ENCODE results near the gene MYL5. TPM values are rescaled to one million over a fixed set of nuclear protein-coding genes. Genes with fewer than 3 reads are reported as not detected.
"Not testable (repeated sequence)": the region's sequence is repeated elsewhere in the genome, so short reads cannot be mapped to it uniquely, and the experiment has no call there.

The MYL5 gene
- total RNA-seq, 1 donor from 2014 or later: 17.5 TPM

GRCh38 chr4:637536-638280, 36.6 kb upstream of the MYL5 start:
- H3K36me3 Mint-ChIP-seq (ENCODE audit: low read depth, unreplicated experiment): no peaks in the 10 kb centered on the region
- H3K27me3 Mint-ChIP-seq (ENCODE audit: low read depth, unreplicated experiment): peaks cover 27% of the 10 kb centered on the region
- TF ChIP-seq EZH2 (IDR thresholded peaks at IDR 0.05; ENCODE audit: insufficient read depth, low read length): no peak
- TF ChIP-seq CTCF (IDR thresholded peaks at IDR 0.05; ENCODE audit: insufficient read depth, low read depth, low read length): no peak
- Histone ChIP-seq H3K9ac (ENCODE audit: low read length) (no peak overlapping the region), H4K20me1 (ENCODE audit: insufficient read depth, low read length) (no peaks in the 10 kb centered on the region), H3K36me3 (ENCODE audit: insufficient read depth, low read length) (no peaks in the 10 kb centered on the region), H2AFZ (ENCODE audit: low read depth, low read length) (no peak overlapping the region), H3K4me1 (ENCODE audit: insufficient read depth, low read length) (no peaks in the 10 kb centered on the region), H3K4me2 (ENCODE audit: low read length) (no peak overlapping the region), H3K27me3 (ENCODE audit: insufficient read depth, low read length) (peaks cover 2% of the 10 kb centered on the region), H3K27ac (ENCODE audit: low read depth, low read length) (no peak overlapping the region), H3K79me2 (ENCODE audit: insufficient read depth, low read length) (no peaks in the 10 kb centered on the region), H3K9me3 (ENCODE audit: insufficient read depth, low read depth, low read length) (peaks cover 4% of the 10 kb centered on the region), H3K4me3 (ENCODE audit: insufficient read depth, low read depth, low read length) (no peak overlapping the region)
- no peak for DNase-seq (ENCODE audit: low read depth)
- peaks cover 3% of the 10 kb centered on the region for H3K9me3 Mint-ChIP-seq (ENCODE audit: unreplicated experiment)
- H3K4me3 Mint-ChIP-seq (ENCODE audit: unreplicated experiment): no peak overlapping the region
- no peak for FAIRE-seq
- H3K4me1 Mint-ChIP-seq (ENCODE audit: low read depth, unreplicated experiment): no peaks in the 10 kb centered on the region
- no peak overlapping the region for H3K27ac Mint-ChIP-seq (ENCODE audit: unreplicated experiment)

DNA sequence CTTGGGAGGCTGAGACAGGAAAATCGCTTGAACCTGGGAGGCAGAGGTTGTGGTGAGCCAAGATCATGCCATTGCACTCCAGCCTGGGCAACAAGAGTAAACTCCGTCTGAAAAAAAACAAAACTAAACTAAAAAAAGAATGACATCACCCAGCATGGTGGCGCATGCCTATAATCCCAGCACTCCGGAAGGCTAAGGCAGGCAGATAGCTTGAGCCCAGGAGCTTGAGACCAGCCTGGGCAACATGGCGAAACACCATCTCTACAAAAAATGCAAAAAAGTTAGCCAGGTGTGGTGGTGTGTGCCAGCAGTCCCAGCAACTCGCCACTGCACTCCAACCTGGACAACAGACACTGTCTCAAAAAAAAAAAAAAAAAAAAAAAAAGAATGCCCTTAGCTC, 32.0 kb upstream of the MYL5 start:
- H3K27me3 Mint-ChIP-seq (ENCODE audit: low read depth, unreplicated experiment): peaks cover 16% of the 10 kb centered on the region
- not testable (repeated sequence) for H3K4me2 ChIP-seq (ENCODE audit: low read length); H3K27ac ChIP-seq (ENCODE audit: low read depth, low read length); H3K4me1 ChIP-seq (ENCODE audit: insufficient read depth, low read length); H3K9me3 Mint-ChIP-seq (ENCODE audit: unreplicated experiment); H3K9ac ChIP-seq (ENCODE audit: low read length); H3K27me3 ChIP-seq (ENCODE audit: insufficient read depth, low read length); H3K4me3 ChIP-seq (ENCODE audit: insufficient read depth, low read depth, low read length); FAIRE-seq; DNase-seq (ENCODE audit: low read depth); H2AFZ ChIP-seq (ENCODE audit: low read depth, low read length); H3K9me3 ChIP-seq (ENCODE audit: insufficient read depth, low read depth, low read length); H3K36me3 Mint-ChIP-seq (ENCODE audit: low read depth, unreplicated experiment); H3K4me3 Mint-ChIP-seq (ENCODE audit: unreplicated experiment); H3K27ac Mint-ChIP-seq (ENCODE audit: unreplicated experiment); H3K36me3 ChIP-seq (ENCODE audit: insufficient read depth, low read length); H4K20me1 ChIP-seq (ENCODE audit: insufficient read depth, low read length); H3K79me2 ChIP-seq (ENCODE audit: insufficient read depth, low read length); H3K4me1 Mint-ChIP-seq (ENCODE audit: low read depth, unreplicated experiment)

- Mint-ChIP-seq H3K4me3 (ENCODE audit: unreplicated experiment) (no peak overlapping the region), H3K27me3 (ENCODE audit: low read depth, unreplicated experiment) (peaks cover 9% of the 10 kb centered on the region), H3K36me3 (ENCODE audit: low read depth, unreplicated experiment) (peaks cover 2% of the 10 kb centered on the region), H3K4me1 (ENCODE audit: low read depth, unreplicated experiment) (no peaks in the 10 kb centered on the region), H3K27ac (ENCODE audit: unreplicated experiment) (no peak overlapping the region), H3K9me3 (ENCODE audit: unreplicated experiment) (no peaks in the 10 kb centered on the region)
- H2AFZ ChIP-seq (ENCODE audit: low read depth, low read length): no peak overlapping the region
- no peak overlapping the region for H3K9ac ChIP-seq (ENCODE audit: low read length)
- H3K4me3 ChIP-seq (ENCODE audit: insufficient read depth, low read depth, low read length): no peak overlapping the region
- H3K4me1 ChIP-seq (ENCODE audit: insufficient read depth, low read length): no peaks in the 10 kb centered on the region
- H3K27ac ChIP-seq (ENCODE audit: low read depth, low read length): no peak overlapping the region
- TF ChIP-seq CTCF (IDR thresholded peaks at IDR 0.05; ENCODE audit: insufficient read depth, low read depth, low read length) (no peak), EZH2 (IDR thresholded peaks at IDR 0.05; ENCODE audit: insufficient read depth, low read length) (no peak)
- H3K36me3 ChIP-seq (ENCODE audit: insufficient read depth, low read length): no peaks in the 10 kb centered on the region
- H3K79me2 ChIP-seq (ENCODE audit: insufficient read depth, low read length): no peaks in the 10 kb centered on the region
- no peak for FAIRE-seq
- no peaks in the 10 kb centered on the region for H4K20me1 ChIP-seq (ENCODE audit: insufficient read depth, low read length)
- DNase-seq (ENCODE audit: low read depth): no peak
- no peak overlapping the region for H3K4me2 ChIP-seq (ENCODE audit: low read length)
- H3K9me3 ChIP-seq (ENCODE audit: insufficient read depth, low read depth, low read length): no peaks in the 10 kb centered on the region
- H3K27me3 ChIP-seq (ENCODE audit: insufficient read depth, low read length): peaks cover 4% of the 10 kb centered on the region
Measured at GRCh38 chr4:646460-646859, 27.9 kb upstream of the MYL5 start.
